ENCODE data around the gene FOXD1.
"Not testable (repeated sequence)": the region's sequence is repeated elsewhere in the genome, so short reads cannot be mapped to it uniquely, and the experiment has no call there.

The FOXD1 gene

DNA sequence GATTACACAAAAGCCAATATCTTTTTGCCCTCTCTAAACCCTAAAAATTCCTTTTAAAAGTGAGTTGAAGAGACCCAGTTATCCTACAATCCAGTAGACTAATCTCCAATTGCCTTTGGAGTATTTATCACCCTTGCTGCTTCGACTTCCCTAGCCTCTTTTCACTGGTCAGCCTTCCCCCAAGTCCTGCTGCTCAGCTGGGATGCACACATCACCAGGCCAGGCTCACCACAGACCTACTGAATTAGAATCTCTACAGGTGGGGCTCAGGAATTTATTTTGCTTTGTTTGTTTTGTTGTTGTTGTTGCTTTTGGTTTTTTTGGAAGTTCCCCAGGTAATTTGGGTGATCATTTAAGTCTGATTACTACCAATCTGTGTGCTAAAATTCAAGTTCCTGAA lies 11.6 kb upstream of the FOXD1 start:
- no peak for DNase-seq

DNA sequence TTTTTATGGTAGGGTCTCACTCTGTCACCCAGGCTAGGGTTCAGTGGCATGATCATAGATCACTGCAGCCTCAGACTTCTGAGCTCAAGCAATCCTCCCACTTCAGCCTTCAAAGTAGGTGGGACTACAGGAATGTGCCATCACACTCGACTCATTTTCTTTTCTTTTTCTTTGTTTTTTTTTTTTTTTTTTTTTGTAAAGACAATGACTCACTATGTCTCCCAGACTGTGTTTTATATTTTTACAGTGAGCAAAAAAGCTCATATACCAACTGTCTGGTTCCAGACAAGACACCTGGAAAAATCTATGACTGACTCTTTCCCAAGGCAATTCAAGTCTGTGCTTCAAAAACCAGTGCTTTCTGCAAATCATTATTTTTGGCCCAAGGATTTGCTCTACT lies 10.8 kb upstream of the FOXD1 start:
- DNase-seq = no peak

DNA sequence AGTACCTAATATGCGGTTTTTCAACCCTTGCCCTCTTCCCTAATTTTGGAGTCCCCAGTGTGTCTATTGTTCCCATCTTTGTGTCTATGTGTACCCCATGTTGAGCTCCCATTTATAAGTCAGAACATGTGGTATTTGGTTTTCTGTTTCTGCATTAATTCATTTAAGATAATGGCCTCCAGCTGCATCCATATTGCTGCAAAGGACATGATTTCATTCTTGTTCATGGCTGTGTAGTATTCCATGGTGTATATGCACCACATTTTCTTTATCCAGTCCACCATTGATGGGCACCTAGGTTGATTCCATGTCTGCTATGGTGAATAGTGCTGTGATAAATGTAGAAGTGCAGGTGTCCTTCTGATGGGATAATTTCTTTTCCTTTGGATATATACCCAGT lies 7.9 kb upstream of the FOXD1 start:
- not testable (repeated sequence) for DNase-seq

DNA sequence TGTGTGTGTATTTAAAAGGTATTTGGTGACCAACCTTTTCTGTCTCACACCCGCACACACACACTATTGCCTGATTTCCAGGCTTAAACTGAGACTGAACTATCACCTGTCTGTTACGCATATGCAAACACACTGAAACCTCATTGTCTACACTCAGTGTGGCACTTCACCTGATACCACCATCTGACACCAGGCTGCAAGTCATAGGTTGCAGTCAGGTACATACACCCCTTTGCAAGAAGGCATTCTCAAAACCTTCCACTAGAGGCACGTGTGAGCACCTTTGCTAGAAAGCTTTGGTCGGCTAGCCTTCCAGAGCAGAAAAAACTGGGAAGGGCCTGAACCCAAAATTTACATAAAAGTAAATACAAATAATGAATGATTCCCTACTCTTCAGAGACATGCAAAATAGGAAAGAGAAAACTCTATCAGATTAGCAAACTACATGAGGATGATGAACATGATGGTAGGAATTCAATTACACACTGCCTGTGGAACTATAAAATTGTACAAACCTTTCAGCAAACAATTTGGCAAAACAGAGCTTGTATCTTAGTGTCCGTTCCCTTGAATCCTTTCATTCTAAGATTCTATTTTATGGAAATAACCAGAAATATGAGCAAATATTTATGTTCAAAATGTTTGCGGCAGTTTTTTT lies 5.9 kb upstream of the FOXD1 start:
- DNase-seq = peak; percentile 61

DNA sequence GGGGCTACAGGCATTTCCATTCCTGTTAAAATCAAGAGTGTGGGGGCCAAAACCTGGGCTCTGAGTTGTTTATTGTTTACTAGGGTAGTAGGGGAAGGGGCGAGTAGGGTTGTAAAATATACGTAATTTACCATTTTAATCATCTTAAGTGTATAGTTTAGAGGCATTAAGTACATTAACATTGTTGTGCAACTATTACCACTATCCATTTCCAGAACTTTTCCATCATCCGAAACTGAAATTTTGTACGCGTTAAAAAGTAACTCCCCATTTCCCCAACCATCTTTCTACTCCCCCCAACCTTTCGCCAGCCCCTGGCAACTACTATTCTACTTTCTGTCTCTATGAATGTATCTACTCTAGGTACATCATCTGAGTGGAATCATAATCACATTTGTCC lies 3.6 kb upstream of the FOXD1 start:
- DNase-seq = no peak

DNA sequence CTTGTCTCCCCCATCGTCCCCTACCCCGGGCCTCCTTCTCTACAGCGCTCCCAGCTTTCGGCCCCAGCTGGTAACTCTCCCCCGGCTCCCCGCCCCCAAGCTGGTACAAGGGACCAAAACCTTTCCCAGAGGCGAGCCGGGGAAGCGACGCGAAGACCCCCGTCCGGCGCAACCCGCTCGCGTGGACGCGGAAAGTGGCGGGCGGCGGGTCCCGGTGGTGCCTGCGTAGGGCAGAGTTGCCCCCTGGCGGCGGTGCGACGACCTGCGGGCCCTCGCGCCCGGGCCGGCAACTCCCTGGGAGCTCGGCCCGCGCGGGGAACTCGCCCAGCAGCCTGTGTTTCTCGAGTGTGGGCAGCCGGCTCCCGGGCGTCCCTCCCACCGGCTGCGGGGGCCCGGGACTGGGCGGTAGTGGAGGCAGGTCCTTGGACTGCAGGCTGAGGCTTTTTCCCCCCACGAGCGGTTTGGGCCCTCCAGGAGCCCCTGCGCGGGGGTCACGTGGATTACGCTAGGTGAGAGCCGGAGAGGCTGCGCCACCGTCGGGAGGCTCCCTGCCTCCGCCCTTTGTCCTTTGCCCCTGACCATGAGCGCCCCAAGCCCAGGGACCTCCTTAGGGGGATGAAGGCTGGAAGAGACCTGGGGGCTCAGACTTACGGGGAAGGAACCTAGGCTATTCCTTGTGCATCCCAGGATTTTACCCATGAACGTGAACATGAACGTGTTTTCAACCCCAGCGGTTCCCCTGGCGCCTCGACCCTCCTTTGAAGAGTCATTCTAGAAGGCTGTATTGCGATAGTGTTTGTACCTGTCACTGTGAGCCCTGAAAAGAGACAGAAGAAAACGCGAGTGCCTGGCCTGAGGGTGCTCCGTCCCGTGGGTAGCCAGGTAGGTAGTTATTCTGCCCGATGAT lies 2.9 kb upstream of the FOXD1 start:
- DNase-seq = peak; percentile 65

DNA sequence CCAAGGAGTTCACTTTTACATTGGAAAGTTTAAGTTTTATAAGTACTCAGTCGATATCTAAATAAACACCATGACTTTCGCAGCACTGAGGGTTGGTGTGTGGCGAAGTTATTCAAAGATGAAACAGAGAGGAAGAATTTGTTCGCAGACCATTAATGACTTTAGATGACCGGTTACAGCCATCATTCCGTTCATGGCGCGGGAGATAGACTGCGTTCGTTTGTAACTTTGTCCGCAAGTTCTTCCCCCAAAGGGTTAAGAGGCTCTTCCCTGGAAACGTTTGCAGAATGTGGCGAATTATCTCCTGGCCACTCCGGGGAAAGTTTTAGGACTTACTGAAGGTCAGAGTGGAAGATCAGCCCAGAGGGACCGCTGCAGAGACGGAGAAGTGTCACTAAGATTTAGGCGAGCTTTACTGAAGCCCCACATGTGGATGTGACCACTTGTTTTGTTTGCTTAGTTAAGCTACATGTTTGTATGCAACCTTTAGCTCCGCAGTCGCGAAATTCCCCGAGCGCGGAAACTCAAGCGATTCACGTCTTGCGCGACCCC lies 2.2 kb upstream of the FOXD1 start:
- no peak for DNase-seq

DNA sequence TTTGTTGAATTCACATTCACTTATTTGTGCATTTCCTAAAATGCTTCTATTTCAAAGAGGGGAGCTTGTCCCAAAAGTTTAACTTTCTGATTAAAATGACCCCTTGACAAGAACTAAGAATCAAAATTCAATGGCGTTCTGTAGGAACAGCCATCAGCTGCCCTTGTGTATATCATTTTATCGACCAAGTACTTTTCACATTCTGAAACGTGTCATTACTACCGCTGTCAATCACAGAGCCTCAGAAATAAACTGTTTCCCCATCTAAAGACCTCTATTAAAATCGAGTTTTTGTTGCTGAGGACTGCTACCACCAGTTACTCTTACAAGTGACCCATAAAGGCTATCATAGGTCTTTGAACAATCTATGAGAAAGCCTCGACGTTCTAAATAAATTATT lies 1.6 kb upstream of the FOXD1 start:
- DNase-seq = no peak

DNA sequence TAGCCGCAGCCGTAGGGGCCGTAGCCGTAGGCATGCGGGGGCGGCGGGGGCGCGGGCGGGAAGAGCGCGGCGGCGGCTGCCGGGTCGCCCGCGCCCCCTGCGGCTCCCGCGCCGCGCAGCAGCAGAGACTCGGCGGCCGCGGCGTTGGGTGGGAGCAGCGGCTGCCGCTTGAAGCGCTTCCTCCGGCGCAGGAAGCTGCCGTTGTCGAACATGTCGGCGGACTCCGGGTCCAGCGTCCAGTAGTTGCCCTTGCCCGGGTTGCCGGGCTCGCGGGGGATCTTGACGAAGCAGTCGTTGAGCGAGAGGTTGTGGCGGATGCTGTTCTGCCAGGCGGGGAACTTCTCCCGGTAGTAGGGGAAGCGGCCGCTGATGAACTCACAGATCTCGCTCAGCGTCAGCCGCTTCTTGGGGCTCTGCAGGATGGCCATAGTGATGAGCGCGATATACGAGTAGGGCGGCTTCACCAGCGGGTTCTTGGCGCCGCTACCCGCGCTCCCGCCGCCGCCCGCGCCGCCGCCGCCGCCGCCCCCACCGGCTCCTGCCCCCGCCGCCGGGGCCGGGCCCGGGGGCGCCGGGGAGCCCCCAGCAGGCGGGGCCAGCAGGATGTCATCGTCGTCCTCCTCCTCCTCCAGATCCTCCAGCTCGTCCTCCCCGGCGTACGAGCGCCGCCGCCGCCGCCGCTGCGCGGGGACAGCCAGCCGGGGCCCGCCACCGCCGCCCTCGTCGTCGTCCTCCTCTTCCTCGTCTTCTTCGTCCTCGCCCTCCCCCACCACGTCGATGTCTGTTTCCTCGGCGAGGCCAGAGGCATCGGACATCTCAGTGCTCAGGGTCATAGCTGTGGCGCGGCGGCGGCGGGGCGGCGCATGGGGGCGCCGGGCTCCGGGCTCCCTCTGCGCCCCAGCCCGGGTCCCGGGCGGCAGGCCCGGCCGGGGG lies 781 bp downstream of the FOXD1 start:
- peak; percentile 58 for DNase-seq

DNA sequence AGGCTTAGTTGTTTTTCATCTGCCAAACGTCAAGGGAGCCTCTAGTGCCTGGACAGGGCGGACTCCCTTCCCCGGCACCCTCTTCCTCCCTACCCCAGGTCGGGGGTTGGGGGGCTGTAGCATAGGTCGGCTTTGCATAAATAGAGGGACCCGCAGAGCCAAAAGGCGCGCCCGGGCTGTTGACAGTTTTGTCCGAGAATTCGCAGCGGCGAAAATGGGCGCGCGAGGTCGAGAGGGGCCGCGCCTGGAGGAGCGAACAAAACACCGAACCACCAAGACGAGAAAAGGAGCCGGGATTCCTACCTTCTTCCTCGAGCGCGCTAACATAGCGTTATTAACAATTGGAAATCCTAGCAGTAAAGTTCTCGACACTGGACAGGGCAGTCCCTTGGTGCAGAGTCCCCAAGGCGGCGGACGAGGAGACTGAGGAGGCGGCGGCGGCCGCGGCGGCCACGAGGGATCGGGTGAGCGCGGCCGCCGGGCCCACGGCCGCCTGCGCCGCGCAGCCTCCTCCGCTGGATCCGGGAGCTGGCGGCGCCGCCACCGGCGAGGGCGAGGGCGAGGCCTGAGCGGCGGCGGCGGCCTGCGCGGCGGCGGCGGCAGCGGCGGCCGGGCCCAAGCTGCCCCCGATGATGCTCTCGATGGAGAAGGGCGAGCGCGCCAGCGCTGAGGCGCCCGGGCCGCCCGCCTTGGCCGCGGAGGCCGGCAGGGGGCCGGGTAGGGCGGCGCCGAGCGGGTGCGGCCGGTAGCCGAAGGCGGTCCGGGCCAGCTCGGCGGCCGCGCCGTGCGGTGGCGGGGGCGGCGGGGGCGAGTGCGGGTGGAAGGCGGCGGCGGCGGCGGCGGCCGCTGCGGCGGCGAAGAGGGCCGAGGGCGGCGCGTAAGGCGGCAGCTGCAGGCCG lies 1.7 kb downstream of the FOXD1 start:
- no peak for DNase-seq

DNA sequence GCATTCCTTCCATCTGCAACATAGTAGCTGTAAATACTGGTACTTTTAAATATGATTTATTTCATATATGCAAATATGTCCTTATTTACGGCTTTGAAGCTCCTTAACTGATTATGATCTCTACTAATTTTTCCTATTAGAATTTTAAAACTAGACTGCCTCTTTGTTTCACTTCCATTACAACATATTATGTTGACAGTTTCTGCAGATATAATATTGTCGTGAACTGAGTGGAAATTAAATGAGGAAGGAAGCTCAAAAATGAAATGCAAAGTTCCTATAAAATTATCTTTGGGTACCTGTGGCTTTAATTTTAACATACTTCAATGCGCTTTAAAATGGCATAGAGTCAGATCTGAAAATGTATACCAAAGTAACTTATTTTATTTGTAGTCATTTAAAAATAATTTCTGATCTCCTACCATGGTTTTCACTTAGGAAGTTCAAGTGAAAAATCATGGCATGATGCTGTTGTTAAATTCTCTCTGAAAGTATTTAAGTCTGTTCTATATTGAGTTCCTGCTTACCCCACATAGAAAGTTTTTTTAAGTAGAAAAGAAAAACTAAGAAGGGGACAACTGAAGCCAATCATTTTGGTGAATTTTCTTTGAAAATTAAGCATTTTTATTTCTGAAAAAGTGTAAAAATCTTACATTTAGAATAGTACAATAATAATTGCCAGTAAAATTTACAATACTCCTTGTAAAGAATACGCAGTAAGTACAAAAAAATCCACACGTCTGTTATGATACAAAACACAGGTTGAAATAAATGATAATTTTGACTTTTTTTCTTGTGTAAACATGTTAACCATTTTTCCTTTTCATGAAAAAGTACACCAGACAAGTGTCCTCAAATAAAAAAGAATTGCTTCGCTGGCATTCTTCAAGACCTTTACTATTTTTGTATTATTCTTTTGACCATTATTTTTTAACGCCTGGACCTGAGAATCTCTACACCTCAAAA lies 2.6 kb downstream of the FOXD1 start:
- no peak for DNase-seq

DNA sequence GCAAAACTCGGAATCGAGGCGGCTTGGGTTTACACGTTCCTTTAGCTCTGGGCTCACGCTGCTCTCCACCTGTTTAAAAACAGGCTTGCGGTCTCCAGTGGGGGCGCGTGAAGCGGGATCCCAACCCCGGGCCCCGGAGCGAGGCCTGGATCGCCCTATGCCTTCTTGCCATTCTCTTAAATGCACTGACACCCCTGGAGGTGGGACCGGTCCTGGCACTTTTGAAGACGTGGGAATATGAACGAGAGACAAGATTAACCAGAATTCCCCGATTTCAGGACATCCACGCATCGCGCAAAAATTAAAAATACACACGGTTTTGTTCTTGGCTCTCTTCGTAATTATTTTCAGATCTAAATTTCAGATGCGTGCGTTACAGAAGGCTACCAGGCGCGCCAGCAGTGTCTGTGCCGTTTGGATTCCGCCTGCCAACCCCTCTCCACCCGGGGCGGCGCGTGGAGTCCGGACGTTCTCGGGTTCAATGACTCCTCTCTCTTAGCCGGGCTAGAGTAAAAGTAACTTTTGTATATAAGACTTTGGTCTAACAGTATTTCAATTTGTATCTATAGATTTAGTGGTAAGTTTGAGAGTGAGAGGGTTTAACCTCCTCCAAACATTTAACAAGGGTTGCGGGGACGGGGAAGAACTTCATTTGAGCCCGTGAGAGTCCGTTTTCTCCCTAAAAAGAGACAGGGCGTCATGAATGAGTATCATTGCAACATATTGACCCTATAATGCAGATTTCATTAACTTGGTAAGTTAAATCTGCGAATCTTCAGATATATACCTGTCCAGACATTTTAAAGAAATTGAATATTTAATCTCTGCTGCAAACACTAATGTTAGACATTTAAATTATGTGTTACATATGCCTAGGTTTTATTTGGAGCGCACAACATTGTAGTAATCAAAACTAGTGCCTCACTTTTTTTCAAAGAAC lies 3.8 kb downstream of the FOXD1 start:
- DNase-seq = no peak

DNA sequence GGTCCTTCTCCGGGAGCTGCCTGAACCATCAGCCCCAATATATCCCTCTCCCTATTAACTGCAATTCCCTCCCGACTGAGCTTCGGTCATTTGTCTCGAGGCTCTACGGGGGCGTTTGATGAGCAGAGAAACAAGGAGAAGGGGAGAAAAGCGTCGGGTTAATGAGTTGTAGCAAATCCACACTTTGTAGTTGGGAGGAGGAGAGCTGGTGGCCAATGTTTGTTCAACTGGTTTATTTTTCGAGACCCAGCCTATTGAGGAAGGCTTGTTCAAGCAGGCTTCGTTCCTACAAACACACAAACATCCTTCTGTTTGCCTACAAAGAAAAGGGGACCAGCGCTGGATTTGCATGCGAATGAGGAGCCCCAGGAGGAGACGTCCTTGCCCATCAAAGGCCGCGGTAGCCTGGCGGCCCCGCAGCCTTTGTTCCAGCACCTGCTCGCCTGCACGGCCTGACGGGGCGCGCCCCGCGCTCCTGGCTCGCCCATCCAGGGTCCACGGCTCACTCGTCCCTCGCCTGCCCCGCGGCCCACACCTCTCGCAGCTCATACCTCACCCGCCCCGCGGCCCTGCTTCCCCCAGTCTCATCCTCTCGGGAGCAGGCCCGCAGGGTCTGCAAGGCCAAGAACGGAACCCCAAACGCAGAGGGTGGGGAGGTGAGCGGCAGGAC lies 4.6 kb downstream of the FOXD1 start:
- no peak for DNase-seq

DNA sequence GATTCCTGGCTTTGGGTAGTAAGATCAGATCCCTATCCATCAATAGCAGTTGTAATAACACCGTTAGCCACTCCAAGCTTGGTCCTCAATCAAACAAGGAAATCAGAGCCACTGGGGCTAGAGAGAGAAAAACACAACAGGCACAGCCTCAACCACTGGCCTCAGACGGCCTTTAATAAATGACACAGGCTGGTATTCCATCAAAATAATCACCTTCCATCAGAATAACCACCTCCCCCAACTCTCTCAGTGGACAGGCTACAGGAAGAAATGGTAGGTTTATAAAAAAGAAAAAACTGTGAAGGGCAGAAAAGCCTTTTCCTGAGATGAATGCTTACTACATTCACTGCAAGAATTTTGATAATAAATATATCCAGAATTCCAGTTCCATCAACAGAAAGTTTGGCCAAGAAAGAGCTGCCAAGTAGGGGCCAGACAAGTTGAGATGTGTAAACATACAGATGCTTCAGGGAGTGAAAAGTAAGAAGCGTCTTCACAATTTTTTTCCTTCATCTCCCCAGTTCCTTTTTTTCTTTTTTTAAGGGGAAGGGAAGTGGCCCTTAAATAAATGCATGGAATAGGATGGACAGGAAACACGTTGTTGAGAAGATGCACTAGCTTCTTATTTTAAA lies 5.5 kb downstream of the FOXD1 start:
- DNase-seq = no peak

DNA sequence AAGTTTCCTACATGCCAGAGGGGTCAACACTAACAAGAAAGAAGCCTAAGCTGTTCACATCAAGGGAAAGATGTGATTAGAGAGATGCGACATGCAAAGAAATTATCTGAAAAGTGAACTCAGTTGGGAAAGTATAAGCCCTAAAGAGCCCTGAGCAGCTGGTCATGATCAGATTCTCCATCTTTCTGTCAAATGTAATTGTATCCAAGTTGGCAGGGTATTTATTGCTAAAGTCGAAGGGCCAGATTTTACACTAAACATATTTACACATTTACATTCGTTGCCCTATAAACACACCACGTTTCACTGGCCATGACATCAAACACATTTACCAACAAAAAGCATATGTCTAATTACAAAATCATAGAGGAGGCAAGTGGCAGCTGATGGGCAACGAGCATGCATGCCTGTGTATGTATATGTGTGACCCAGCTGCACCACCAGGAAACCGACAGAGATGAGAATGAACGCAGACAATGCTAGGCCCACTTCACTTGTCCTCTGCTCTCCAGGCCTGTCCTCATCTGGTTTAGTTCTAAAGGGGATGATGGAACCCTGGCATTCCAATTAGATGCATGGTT lies 6.3 kb downstream of the FOXD1 start:
- no peak for DNase-seq

DNA sequence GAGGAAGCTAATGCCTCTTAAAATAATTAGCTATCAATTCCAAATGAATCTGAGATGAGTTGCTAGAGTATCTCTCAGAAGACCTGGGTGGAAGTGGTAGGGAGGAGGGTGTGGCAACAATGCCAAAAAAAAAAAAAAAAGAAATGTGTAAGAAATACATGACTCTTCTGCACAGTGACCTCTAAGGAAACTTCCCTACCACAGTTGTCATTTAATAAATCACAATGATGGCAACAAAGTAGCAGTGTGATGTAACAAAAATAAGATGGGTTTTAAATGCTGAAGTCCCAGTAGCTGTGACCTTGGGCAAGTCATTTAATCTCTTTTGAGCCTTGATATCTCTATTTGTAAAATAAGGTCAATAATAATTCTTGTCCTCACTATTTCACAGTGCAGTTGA lies 7.2 kb downstream of the FOXD1 start:
- DNase-seq = no peak

DNA sequence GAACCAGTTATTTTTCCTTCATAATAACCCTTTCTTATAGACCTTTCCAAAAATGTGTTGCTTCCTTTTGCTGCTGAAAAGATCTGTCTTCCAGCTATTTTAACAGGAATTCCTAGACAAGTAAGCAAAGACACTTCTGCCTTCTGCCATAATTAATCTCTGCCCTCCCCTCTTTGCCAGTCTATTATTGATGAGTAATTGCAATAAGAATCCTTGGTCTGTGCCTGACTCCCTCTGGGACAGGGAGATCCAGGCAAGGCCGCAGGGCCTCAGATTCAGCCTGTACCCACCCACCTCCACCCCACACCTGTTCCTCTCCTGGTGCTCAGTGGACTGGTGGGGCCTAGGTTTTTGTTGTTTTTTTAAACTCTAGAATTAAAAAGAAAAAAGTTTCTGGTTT lies 8.3 kb downstream of the FOXD1 start:
- DNase-seq = no peak
